Astrocyte (in vitro differentiated cells and primary cell): ENCODE measurements around the gene SLC4A3. TPM values are rescaled to one million over a fixed set of nuclear protein-coding genes. Genes with fewer than 3 reads are reported as not detected.

Experiments
- DNase-seq: peaks from one replicate; pipeline ENCODE4 v3.0.0-alpha.2; 2010; ENCODE audit warnings: low read depth
- FAIRE-seq: peaks from 2 replicates; lab custom pipeline; 2011; peaks lifted over from hg19 to GRCh38; lab: Jason Lieb, UNC
- H2AFZ ChIP-seq: 2 replicates; pipeline ENCODE4 v1.6.0; 2012; ENCODE audit warnings: low read depth, low read length, inconsistent platforms
- H3K27ac ChIP-seq: 2 replicates; pipeline ENCODE4 v1.5.1; 2011; ENCODE audit warnings: low read depth, low read length, inconsistent platforms
- H3K27me3 ChIP-seq: 2 replicates; pipeline ENCODE4 v1.6.0; 2011; ENCODE audit warnings: low read length, inconsistent platforms; ENCODE audit not compliant: insufficient read depth
- H3K36me3 ChIP-seq: 2 replicates; pipeline ENCODE4 v1.5.1; 2011; ENCODE audit warnings: low read length, inconsistent platforms; ENCODE audit not compliant: insufficient read depth
- H3K4me1 ChIP-seq: 2 replicates; pipeline ENCODE4 v1.5.1; 2011; ENCODE audit warnings: low read length, inconsistent platforms; ENCODE audit not compliant: insufficient read depth
- H3K4me2 ChIP-seq: 2 replicates; pipeline ENCODE4 v1.6.0; 2012; ENCODE audit warnings: low read length, inconsistent platforms
- H3K4me3 ChIP-seq: 2 replicates; pipeline ENCODE4 v1.5.1; 2011; ENCODE audit warnings: low read depth, mild to moderate bottlenecking, low read length, inconsistent platforms; ENCODE audit not compliant: insufficient read depth
- H3K79me2 ChIP-seq: 2 replicates; pipeline ENCODE4 v1.6.0; 2012; ENCODE audit warnings: mild to moderate bottlenecking, low read length, inconsistent platforms; ENCODE audit not compliant: insufficient read depth
- H3K9ac ChIP-seq: 2 replicates; pipeline ENCODE4 v1.6.0; 2012; ENCODE audit warnings: mild to moderate bottlenecking, low read length, inconsistent platforms
- H3K9me3 ChIP-seq: 2 replicates; pipeline ENCODE4 v1.5.1; 2012; ENCODE audit warnings: low read depth, mild to moderate bottlenecking, low read length, inconsistent platforms; ENCODE audit not compliant: insufficient read depth
- H4K20me1 ChIP-seq: 2 replicates; pipeline ENCODE4 v1.6.0; 2012; ENCODE audit warnings: low read length, inconsistent platforms; ENCODE audit not compliant: insufficient read depth
- H3K27ac Mint-ChIP-seq: one replicate; pipeline ENCODE4 v1.8.0; 2021; ENCODE audit warnings: mild to moderate bottlenecking, mixed read lengths; ENCODE audit not compliant: unreplicated experiment
- H3K27me3 Mint-ChIP-seq: one replicate; pipeline ENCODE4 v1.8.0; 2021; ENCODE audit warnings: low read depth, mixed read lengths; ENCODE audit not compliant: unreplicated experiment
- H3K36me3 Mint-ChIP-seq: one replicate; pipeline ENCODE4 v1.8.0; 2021; ENCODE audit warnings: low read depth, mixed read lengths; ENCODE audit not compliant: unreplicated experiment
- H3K4me1 Mint-ChIP-seq: one replicate; pipeline ENCODE4 v1.8.0; 2021; ENCODE audit warnings: low read depth, mixed read lengths; ENCODE audit not compliant: unreplicated experiment
- H3K4me3 Mint-ChIP-seq: one replicate; pipeline ENCODE4 v1.8.0; 2021; ENCODE audit warnings: mild to moderate bottlenecking, moderate library complexity, mixed read lengths; ENCODE audit not compliant: unreplicated experiment
- H3K9me3 Mint-ChIP-seq: one replicate; pipeline ENCODE4 v1.8.0; 2021; ENCODE audit warnings: mild to moderate bottlenecking, mixed read lengths; ENCODE audit not compliant: unreplicated experiment
- CTCF ChIP-seq: IDR thresholded peaks from 2 replicates; pipeline ENCODE4 v1.5.1; 2011; ENCODE audit warnings: low read depth, mild to moderate bottlenecking, inconsistent platforms, low read length, moderate library complexity; ENCODE audit not compliant: insufficient read depth
- EZH2 ChIP-seq: IDR thresholded peaks from 2 replicates; pipeline ENCODE4 v1.6.1; 2012; ENCODE audit warnings: mild to moderate bottlenecking, low read length, inconsistent platforms; ENCODE audit not compliant: insufficient read depth
- total RNA-seq: library from RNA; stranded (reverse); gene quantifications from 2 replicates; pipeline ENCODE4 v1.2.1, GENCODE V29; 2021

The SLC4A3 gene
- total RNA-seq, 1 donor from 2014 or later = 11.2 TPM

GRCh38 chr2:219613461-219614070 lies 13.9 kb upstream of the SLC4A3 start:
- Histone ChIP-seq H3K4me2 (no peak overlapping the region), H2AFZ (no peak overlapping the region), H3K9me3 (no peaks in the 10 kb centered on the region), H3K79me2 (no peaks in the 10 kb centered on the region), H3K27ac (no peak overlapping the region), H3K36me3 (peaks cover 8% of the 10 kb centered on the region), H4K20me1 (no peaks in the 10 kb centered on the region), H3K4me3 (no peak overlapping the region), H3K9ac (no peak overlapping the region), H3K27me3 (no peaks in the 10 kb centered on the region), H3K4me1 (no peaks in the 10 kb centered on the region)
- Mint-ChIP-seq H3K4me1 (no peaks in the 10 kb centered on the region), H3K27me3 (no peaks in the 10 kb centered on the region), H3K4me3 (no peak overlapping the region), H3K9me3 (peaks cover 3% of the 10 kb centered on the region), H3K27ac (no peak overlapping the region), H3K36me3 (peaks cover 27% of the 10 kb centered on the region)
- no peak for DNase-seq
- FAIRE-seq = no peak
- no peak for TF ChIP-seq EZH2
- no peak for TF ChIP-seq CTCF

DNA sequence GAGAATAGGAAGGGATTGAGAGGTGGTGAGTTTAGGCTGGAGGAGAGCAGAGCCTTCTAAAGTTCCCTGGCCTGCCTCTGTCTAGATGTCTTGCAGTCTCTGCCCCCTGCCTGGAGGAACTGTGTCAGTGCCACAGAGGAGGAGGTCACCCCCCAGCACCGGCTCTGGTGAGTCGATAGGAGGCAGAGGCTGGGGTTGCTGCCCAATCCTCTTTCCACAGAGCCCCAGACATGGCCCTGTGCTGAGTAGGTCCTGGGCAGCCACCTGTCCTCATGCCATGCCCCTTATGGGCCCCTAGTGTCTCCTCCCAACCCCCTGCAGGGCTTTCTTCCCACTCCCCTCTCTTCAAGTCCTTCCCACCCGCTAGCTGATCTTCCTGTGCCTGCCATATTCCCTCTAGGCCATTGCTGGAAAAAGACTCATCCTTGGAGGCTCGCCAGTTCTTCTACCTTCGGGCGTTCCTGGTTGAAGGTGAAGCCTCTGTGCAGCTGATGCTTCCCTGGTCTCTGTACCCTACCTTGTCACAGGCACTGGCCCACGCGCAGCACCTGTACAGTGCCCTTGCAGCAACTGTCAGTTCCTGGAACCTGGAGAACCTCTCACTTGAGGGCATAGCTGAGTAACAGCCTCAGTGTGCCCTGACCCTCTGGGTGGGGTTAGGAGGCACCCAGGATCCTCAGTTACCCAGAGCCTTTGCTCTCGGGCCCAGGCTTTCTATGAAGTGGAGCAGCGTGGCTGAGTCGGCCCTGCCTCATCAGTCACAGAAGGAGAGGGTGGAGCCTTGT lies 13.2 kb upstream of the SLC4A3 start:
- Histone ChIP-seq H3K4me3 (no peak overlapping the region), H2AFZ (no peak overlapping the region), H3K4me2 (no peak overlapping the region), H3K36me3 (peaks cover 8% of the 10 kb centered on the region), H4K20me1 (no peaks in the 10 kb centered on the region), H3K79me2 (no peaks in the 10 kb centered on the region), H3K27ac (no peak overlapping the region), H3K9ac (no peak overlapping the region), H3K4me1 (no peaks in the 10 kb centered on the region), H3K9me3 (no peaks in the 10 kb centered on the region), H3K27me3 (no peaks in the 10 kb centered on the region)
- Mint-ChIP-seq H3K9me3 (peaks cover 3% of the 10 kb centered on the region), H3K4me3 (no peak overlapping the region), H3K4me1 (no peaks in the 10 kb centered on the region), H3K27ac (no peak overlapping the region), H3K27me3 (no peaks in the 10 kb centered on the region), H3K36me3 (peaks cover 27% of the 10 kb centered on the region)
- no peak for DNase-seq
- TF ChIP-seq EZH2 = no peak
- TF ChIP-seq CTCF = no peak
- FAIRE-seq = no peak

DNA sequence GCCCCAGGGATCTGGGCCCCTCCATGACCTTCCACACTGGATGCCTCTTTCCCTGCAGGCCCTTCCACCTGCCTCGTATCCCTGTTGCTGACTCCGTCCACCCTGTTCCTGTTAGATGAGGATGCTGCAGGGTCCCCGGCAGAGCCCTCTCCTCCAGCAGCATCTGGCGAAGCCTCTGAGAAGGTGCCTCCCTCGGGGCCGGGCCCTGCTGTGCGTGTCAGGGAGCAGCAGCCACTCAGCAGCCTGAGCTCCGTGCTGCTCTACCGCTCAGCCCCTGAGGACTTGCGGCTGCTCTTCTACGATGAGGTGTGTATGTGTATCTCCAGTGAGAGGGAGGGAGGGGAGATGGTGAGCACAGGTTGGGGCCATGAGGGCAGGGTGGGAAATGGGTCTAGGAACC lies 12.4 kb upstream of the SLC4A3 start:
- peaks cover 27% of the 10 kb centered on the region for H3K36me3 Mint-ChIP-seq
- FAIRE-seq = no peak
- no peak for TF ChIP-seq CTCF
- no peak for TF ChIP-seq EZH2

More for the DNA sequence above, 12.4 kb upstream of the SLC4A3 start:
- Mint-ChIP-seq H3K27ac (no peak overlapping the region), H3K27me3 (no peaks in the 10 kb centered on the region), H3K9me3 (peaks cover 3% of the 10 kb centered on the region), H3K4me3 (no peak overlapping the region), H3K4me1 (no peaks in the 10 kb centered on the region)
- Histone ChIP-seq H2AFZ (no peak overlapping the region), H3K4me1 (no peaks in the 10 kb centered on the region), H3K36me3 (peaks cover 6% of the 10 kb centered on the region), H4K20me1 (no peaks in the 10 kb centered on the region), H3K79me2 (no peaks in the 10 kb centered on the region), H3K27ac (no peak overlapping the region), H3K27me3 (no peaks in the 10 kb centered on the region), H3K9ac (no peak overlapping the region), H3K4me3 (no peak overlapping the region), H3K4me2 (no peak overlapping the region), H3K9me3 (no peaks in the 10 kb centered on the region)
- DNase-seq = no peak
